ENCODE results near the gene SELPLG.

Gene SELPLG

GRCh38 chr12:108675792-108676191 is 42.1 kb upstream of the SELPLG start:
- H3K4me3 ChIP-seq (ENCODE audit: low read depth, low read length), result no peak overlapping the region
- DNase-seq (ENCODE audit: low read depth), result no peak
- TF ChIP-seq, protein P1, sequence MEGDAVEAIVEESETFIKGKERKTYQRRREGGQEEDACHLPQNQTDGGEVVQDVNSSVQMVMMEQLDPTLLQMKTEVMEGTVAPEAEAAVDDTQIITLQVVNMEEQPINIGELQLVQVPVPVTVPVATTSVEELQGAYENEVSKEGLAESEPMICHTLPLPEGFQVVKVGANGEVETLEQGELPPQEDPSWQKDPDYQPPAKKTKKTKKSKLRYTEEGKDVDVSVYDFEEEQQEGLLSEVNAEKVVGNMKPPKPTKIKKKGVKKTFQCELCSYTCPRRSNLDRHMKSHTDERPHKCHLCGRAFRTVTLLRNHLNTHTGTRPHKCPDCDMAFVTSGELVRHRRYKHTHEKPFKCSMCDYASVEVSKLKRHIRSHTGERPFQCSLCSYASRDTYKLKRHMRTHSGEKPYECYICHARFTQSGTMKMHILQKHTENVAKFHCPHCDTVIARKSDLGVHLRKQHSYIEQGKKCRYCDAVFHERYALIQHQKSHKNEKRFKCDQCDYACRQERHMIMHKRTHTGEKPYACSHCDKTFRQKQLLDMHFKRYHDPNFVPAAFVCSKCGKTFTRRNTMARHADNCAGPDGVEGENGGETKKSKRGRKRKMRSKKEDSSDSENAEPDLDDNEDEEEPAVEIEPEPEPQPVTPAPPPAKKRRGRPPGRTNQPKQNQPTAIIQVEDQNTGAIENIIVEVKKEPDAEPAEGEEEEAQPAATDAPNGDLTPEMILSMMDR (IDR thresholded peaks at IDR 0.05; ENCODE audit: control insufficient read depth, extremely low read depth, insufficient read depth), result no peak

DNA sequence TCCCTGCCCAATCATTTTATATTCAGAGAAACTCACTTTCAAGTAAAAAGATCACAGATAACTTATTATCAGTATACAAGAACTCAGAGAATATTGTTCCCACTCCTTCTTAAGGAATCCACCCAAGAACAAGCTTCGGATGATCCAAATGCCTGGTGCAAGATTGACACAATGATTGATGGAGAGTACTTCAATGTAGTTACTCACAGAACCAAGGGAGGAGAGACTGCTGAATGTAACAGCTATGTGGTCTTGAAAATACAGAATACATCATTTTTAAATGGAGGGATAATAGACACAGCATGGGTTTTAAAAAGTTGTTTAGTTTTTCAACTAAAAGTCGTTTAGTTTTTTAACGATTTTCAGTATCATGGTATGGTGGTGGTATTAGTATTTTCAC is 38.4 kb upstream of the SELPLG start:
- TF ChIP-seq, protein P1 (IDR thresholded peaks at IDR 0.05; ENCODE audit: control insufficient read depth, extremely low read depth, insufficient read depth), result no peak
- DNase-seq (ENCODE audit: low read depth), result no peak
- H3K4me3 ChIP-seq (ENCODE audit: low read depth, low read length), result no peak overlapping the region

DNA sequence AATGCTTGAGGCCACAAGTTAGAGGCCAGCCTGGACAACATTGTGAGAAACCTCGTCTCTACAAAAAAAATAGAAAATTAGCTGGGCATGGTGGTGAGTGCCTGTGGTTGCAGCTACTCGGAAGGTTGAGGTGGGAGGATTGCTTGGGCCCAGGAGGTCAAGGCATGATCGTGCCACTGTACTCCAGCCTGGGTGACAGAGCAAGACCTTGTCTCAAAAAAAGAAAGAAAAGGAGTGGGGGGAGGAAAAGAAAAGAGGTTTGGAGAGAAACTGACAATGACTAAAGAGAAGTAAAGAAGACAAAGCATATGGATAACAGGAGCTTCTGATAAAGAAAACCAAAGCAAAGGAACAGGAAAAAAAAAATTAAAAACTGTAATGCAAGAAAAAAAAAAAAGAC is 37.4 kb upstream of the SELPLG start:
- H3K4me3 ChIP-seq (ENCODE audit: low read depth, low read length), result no peak overlapping the region
- TF ChIP-seq, protein P1 (IDR thresholded peaks at IDR 0.05; ENCODE audit: control insufficient read depth, extremely low read depth, insufficient read depth), result no peak
- no peak for DNase-seq (ENCODE audit: low read depth)

DNA sequence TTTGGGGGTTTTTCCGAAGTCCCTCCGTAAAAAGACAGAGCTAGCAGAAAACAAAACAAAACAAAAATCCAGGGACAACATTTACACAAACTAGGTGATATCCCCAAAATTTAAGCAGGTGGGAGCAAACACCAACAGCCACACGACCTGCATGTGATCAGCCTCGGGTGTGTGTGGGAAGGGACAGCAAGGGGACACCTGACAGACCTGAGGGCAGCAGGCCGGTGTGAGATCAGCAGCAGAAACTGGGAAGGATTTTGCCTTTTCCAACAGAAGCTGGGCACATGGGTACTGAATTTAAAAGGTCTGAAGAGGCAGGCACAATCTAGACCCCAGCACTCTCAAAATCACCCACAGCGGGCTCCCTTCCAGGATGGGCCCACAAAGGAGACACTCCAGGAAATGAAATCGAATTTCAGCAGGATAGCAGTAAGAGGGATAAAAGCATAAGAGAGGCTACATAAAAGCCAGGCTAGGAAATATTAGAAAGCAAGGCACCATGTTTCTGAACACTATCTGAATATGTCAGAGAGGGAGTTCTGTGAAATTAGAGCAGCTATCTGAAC is 36.5 kb upstream of the SELPLG start:
- no peak for DNase-seq (ENCODE audit: low read depth)
- no peak overlapping the region for H3K4me3 ChIP-seq (ENCODE audit: low read depth, low read length)
- TF ChIP-seq, protein P1 (IDR thresholded peaks at IDR 0.05; ENCODE audit: control insufficient read depth, extremely low read depth, insufficient read depth), result no peak

DNA sequence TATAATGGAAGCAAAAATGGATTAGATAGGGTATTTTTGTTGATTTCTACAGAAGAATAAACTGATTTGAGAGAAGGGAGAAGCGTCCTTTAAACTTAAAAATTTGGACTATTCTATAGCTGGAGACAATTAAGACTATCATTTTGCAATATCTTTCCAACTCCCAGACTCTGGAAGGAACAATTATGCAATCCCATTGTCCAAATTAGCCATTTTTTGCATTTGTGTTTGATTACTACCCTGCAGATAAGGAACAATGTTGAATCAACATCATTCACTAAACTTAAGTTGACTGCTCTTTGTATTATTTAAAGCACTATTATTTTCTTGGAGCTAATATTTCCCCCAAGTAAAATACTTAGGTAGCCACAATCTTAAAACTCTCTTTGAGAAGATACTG is 34.8 kb upstream of the SELPLG start:
- TF ChIP-seq, protein P1 (IDR thresholded peaks at IDR 0.05; ENCODE audit: control insufficient read depth, extremely low read depth, insufficient read depth), result no peak
- no peak for DNase-seq (ENCODE audit: low read depth)
- no peak overlapping the region for H3K4me3 ChIP-seq (ENCODE audit: low read depth, low read length)

- no peak for DNase-seq (ENCODE audit: low read depth)
- H3K4me3 ChIP-seq (ENCODE audit: low read depth, low read length), result no peak overlapping the region
- TF ChIP-seq, protein P1 (IDR thresholded peaks at IDR 0.05; ENCODE audit: control insufficient read depth, extremely low read depth, insufficient read depth), result no peak
Observed at GRCh38 chr12:108668063-108668462, 34.4 kb upstream of the SELPLG start.

- TF ChIP-seq, protein P1 (IDR thresholded peaks at IDR 0.05; ENCODE audit: control insufficient read depth, extremely low read depth, insufficient read depth), result no peak
- H3K4me3 ChIP-seq (ENCODE audit: low read depth, low read length), result no peak overlapping the region
- DNase-seq (ENCODE audit: low read depth), result no peak
Observed at GRCh38 chr12:108667349-108667748, 33.7 kb upstream of the SELPLG start.
